ENCODE data around the gene CLCN3. TPM values are rescaled to one million over a fixed set of nuclear protein-coding genes. Genes with fewer than 3 reads are reported as not detected.

The CLCN3 gene
- total and polyA plus RNA-seq, 2 of the 4 experiments (the other 2 are of a cell fraction), result 13.0 to 22.8 TPM

GRCh38 chr4:169593050-169593560 lies 27.3 kb upstream of the CLCN3 start:
- no peak overlapping the region for H4K91ac ChIP-seq (ENCODE audit: insufficient read depth, low read depth, low read length)
- no peak overlapping the region for H2BK5ac ChIP-seq (ENCODE audit: low read depth, low read length, poor library complexity, severe bottlenecking)
- TF ChIP-seq MAFK (IDR thresholded peaks at IDR 0.05; ENCODE audit: low read depth, low read length), result no peak
- no peak for TF ChIP-seq SMC3 (IDR thresholded peaks at IDR 0.05; ENCODE audit: low read depth, low read length)
- TF ChIP-seq CTCF (conservative IDR thresholded peaks at IDR 0.05; ENCODE audit: low read depth, low read length), result no peak
- no peak for TF ChIP-seq POLR2A (IDR thresholded peaks at IDR 0.05; ENCODE audit: low read depth, low read length)
- no peak for TF ChIP-seq NFE2L2 (IDR thresholded peaks at IDR 0.05; ENCODE audit: low read depth, low read length)
- no peak for TF ChIP-seq RFX5 (IDR thresholded peaks at IDR 0.05; ENCODE audit: low read depth, low read length)
- no peak for TF ChIP-seq BHLHE40 (IDR thresholded peaks at IDR 0.05; ENCODE audit: low read depth, low read length)
- TF ChIP-seq RAD21 (IDR thresholded peaks at IDR 0.05; ENCODE audit: low read length), result no peak
- no peak for TF ChIP-seq USF2 (IDR thresholded peaks at IDR 0.05; ENCODE audit: low read depth, low read length)
- no peak for TF ChIP-seq CEBPB (IDR thresholded peaks at IDR 0.05; ENCODE audit: low read depth, low read length)
- no peak for TF ChIP-seq MAZ (IDR thresholded peaks at IDR 0.05; ENCODE audit: borderline replicate concordance, low read depth, low read length)
- no peak for TF ChIP-seq CHD1 (IDR thresholded peaks at IDR 0.05; ENCODE audit: low read depth, low read length)
- no peak for TF ChIP-seq FOS (IDR thresholded peaks at IDR 0.05; ENCODE audit: low read depth, low read length)
- TF ChIP-seq RCOR1 (IDR thresholded peaks at IDR 0.05; ENCODE audit: insufficient replicate concordance, low read length), result no peak
- no peaks in the 10 kb centered on the region for H3K79me1 ChIP-seq (ENCODE audit: low read depth in 1 of 2, low read length in 2 of 2)
- no peaks in the 10 kb centered on the region for H3K9me3 ChIP-seq (ENCODE audit: control insufficient read depth, insufficient read depth, low read length)
- H3K4me2 ChIP-seq (ENCODE audit: low read depth, low read length), result no peak overlapping the region
- H2AFZ ChIP-seq (replicated peaks; ENCODE audit: low read length, poor library complexity), result no peak overlapping the region
- intact Hi-C loops (cut with micrococcal nuclease), result no loop called here
- H3K23ac ChIP-seq (ENCODE audit: low read depth, low read length), result no peak overlapping the region
- no peaks in the 10 kb centered on the region for H3K4me1 ChIP-seq (ENCODE audit: control insufficient read depth, insufficient read depth, low read length)
- no TSS peak for BruUV-seq (replicated peaks)
- no peak overlapping the region for H2BK15ac ChIP-seq (ENCODE audit: low read depth, low read length)
- no peak overlapping the region for H4K8ac ChIP-seq (ENCODE audit: low read depth in 2 of 2, low read length in 2 of 2)
- no peak overlapping the region for H3K18ac ChIP-seq (ENCODE audit: low read depth, low read length)
- no peak overlapping the region for H3K4me3 ChIP-seq (ENCODE audit: insufficient read depth, low read depth, low read length)
- H2AK9ac ChIP-seq (replicated peaks; ENCODE audit: low read depth, low read length, poor library complexity), result no peak overlapping the region
- H3K9ac ChIP-seq (ENCODE audit: low read depth, low read length), result no peak overlapping the region
- no peak overlapping the region for H2BK120ac ChIP-seq (ENCODE audit: low read depth, low read length)
- ChIA-PET CTCF (interaction anchor here (0.6 to 1.5 kb wide), 2 partner anchors 20 to 349 kb away, joined by 3 to 4 read pairs; no protein-coding TSS in a partner anchor), POLR2A (ENCODE audit: unreplicated experiment) (no interaction called here)
- H3K36me3 ChIP-seq (ENCODE audit: control insufficient read depth, insufficient read depth, low read length), result no peaks in the 10 kb centered on the region
- H3K9me1 ChIP-seq (ENCODE audit: insufficient read depth, low read length), result no peaks in the 10 kb centered on the region
- no peaks in the 10 kb centered on the region for H4K20me1 ChIP-seq (ENCODE audit: insufficient read depth, low read length)
- WGBS, 2 experiments (ENCODE audit: extremely low coverage in 2 of 2, insufficient read length in 1 of 2), result no CpG with 5 or more reads among the region's 1 CpG
- no peak overlapping the region for H3K56ac ChIP-seq (ENCODE audit: extremely low read depth, insufficient read depth, low read length)
- no peaks in the 10 kb centered on the region for H3K27me3 ChIP-seq (ENCODE audit: control insufficient read depth, insufficient read depth, low read length)
- in situ Hi-C loops (cut with MboI; ENCODE audit: low sequenced_read_pairs), result no loop called here
- no peak overlapping the region for H3K14ac ChIP-seq (replicated peaks; ENCODE audit: low read depth, low read length)
- H2BK20ac ChIP-seq (ENCODE audit: low read depth, low read length), result no peak overlapping the region
- H4K5ac ChIP-seq (ENCODE audit: low read depth, low read length), result no peak overlapping the region
- no peak for ATAC-seq (ENCODE audit: low read depth)
- dilution Hi-C loops (cut with HindIII; ENCODE audit: low sequenced_read_pairs, unreplicated experiment), result no loop called here
- DNase-seq, result no peak
- no peak overlapping the region for H2AK5ac ChIP-seq (ENCODE audit: low read depth, low read length)
- no peak overlapping the region for H3K27ac ChIP-seq (ENCODE audit: insufficient read depth, low read length)
- no peak overlapping the region for H3K4ac ChIP-seq (ENCODE audit: low read depth, low read length)
